Activated CD8-positive, alpha-beta memory T cell treated with anti-CD3 and anti-CD28 coated beads, Interleukin-2, amount 50 U/mL, for 24 hours (primary cell): ENCODE data around the gene OTOL1.

ENCODE experiments used
- DNase-seq: peaks from one replicate; pipeline ENCODE4 v3.0.0-alpha.2; 2020; ENCODE audit errors: extremely low read depth

The OTOL1 gene

GRCh38 chr3:161540594-161540993 is 44.0 kb downstream of the OTOL1 start:
- no peak for DNase-seq

DNA sequence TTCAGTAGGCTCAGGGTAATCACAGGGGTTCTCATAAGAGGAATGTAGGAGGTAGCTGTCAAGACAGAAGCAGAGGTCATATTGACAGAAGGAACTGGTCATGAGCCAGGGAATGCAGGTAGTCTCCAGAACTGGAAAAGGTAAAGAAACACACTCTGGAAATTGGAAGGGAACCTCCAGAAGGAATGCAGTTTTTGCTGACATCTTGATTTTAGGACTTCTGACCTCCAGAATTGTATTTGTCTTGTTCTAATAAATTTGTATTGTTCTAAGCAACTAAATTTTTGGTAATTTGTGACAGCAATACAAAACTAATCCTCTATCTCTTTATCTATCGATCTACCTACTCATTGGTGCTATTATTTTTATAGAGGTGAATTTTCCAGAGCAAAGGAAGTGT is 49.2 kb downstream of the OTOL1 start:
- DNase-seq: no peak

DNA sequence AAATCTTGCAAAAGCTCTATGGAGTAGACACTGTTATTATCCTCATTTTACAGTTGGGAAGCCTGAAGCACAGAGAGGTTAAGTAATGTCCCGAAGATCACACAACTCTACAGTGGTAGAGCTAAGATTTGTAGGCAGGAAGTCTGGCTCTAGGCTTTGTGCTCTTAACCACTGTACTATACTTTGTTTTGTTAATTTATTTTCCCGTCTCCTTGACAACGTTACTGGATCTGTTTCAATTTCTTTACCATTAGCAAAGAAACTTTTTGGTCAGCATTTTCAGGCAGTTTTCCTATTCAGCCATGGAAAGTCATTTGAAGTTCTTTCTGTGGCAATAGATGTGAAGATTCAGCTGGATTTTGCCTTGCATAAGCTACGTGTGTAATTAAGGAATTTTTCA is 51.7 kb downstream of the OTOL1 start:
- DNase-seq: no peak

- no peak for DNase-seq
These were observed 52.7 kb downstream of the OTOL1 start for GRCh38 chr3:161549261-161549660.

DNA sequence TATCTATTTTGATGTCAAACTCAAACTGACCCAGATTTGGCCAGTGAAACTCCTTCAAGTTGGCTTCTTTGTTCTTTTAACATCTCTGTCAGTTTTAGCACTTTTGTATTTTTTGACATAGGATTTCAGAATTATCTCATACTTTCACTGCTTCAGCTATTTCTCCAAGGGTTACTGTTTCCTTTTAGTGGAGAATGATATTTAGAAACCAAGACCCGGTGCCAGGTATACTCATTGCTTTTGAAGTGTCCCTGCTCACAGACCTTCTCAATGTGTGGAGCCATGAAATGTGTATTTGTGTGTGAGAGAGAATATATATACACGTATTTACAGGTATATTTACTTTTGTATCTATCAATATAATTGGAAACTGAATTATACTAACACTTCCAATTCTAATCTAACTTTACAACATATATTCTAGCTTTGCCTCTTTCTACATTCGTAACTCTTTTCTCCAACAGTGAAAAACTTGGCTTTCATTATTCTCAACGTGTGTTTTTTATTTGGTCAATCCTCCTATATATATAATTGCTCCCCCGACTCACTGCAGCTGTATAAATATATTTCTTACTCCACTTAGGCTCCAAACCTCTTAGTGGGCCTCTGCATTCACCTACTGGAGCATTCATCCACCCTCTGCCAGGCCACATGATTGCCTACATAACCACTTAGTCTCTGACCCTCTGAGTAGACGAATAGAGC is 54.0 kb downstream of the OTOL1 start:
- DNase-seq: no peak

DNA sequence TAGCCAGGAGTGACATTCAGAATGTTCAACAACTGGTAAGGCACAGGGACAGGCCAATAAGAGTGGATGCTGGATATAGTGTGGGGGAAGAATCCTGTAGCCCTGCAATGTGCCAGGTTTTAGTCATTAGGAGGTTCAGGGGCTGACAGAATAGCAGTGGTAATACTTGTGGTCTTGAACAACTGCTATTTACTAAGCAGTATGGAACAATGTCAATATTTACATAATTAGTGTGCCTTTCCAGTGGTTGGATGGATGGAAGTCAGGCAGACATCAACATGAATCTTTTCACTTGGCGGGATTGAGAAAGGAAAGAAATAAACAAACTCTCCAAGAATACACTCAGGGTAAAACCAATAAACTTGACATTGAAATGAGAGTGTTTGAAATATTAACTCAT is 55.1 kb downstream of the OTOL1 start:
- no peak for DNase-seq

GRCh38 chr3:161552984-161553560 is 56.5 kb downstream of the OTOL1 start:
- no peak for DNase-seq
